GM12872 (cell line): ENCODE measurements around the gene GPATCH2.

Experiments used
- CTCF ChIP-seq: IDR thresholded peaks from 3 replicates; pipeline ENCODE4 v1.5.1; 2011; ENCODE audit warnings: low read depth, mild to moderate bottlenecking, low read length, moderate library complexity; ENCODE audit not compliant: insufficient read depth

The GPATCH2 gene

GRCh38 chr1:217437376-217437775 lies 193.5 kb downstream of the GPATCH2 start:
- no peak for TF ChIP-seq CTCF

- no peak for TF ChIP-seq CTCF
Measured at GRCh38 chr1:217435204-217435603, 195.7 kb downstream of the GPATCH2 start.

DNA sequence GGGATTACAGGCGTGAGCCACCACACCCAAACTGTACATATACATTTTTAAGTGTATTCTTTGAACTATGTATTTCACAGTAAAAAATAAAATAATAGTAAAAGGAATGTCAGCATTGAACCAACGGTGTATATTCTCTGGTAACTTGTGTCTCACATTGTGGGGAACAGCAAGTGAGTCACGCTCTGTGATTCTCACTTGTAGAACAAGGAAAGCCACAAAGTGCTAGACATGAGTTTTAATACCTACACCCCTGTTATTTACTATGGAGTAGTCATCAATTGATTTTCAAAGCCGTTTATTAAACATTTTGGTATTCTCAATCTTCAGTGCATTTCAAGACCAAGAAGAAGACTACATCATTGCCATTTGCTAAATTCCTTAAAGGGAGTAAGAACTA lies 197.2 kb downstream of the GPATCH2 start:
- TF ChIP-seq CTCF, result no peak

- no peak for TF ChIP-seq CTCF
Measured at GRCh38 chr1:217432339-217432738, 198.6 kb downstream of the GPATCH2 start.

DNA sequence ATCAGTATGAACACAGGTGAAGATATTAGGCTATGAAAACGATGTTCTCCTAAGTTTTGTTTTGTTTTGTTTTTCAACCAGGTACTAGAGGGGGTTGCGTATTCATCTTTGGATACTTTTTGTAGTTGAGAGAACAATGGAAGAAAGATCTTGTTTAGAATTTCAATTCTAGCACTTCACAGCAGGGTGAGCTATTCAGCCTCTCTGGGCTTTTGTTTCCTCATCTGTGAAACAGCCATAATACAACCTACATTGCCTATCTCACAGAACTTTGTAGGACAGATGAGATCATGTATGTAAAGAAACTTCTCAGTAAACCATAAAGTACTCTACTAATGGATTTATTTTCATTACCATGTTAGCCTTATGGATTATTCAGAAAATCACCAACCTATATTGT lies 199.5 kb downstream of the GPATCH2 start:
- peak; percentile 21; the same call in 1 of the 3 replicates for TF ChIP-seq CTCF

- no peak for TF ChIP-seq CTCF
Measured at GRCh38 chr1:217425422-217425821, 205.5 kb downstream of the GPATCH2 start.

GRCh38 chr1:217419194-217419551 lies 211.7 kb downstream of the GPATCH2 start:
- no peak for TF ChIP-seq CTCF
